ENCODE measurements around the gene DNAJC5. TPM values are rescaled to one million over a fixed set of nuclear protein-coding genes. Genes with fewer than 3 reads are reported as not detected.
A peak's percentile ranks its signal among the peaks of the same experiment; 100 is the strongest.

Gene DNAJC5
- total RNA-seq, 6 donors from 2014 or later = 44.6 to 66.0 (median 60.7) TPM

- TF ChIP-seq CTCF (IDR thresholded peaks at IDR 0.05) = no peak
- TF ChIP-seq EP300 (IDR thresholded peaks at IDR 0.05) = no peak
- no peak for TF ChIP-seq POLR2AphosphoS5 (IDR thresholded peaks at IDR 0.05)
- TF ChIP-seq POLR2A (IDR thresholded peaks at IDR 0.05) = no peak
- no peaks in the 10 kb centered on the region for H3K27me3 ChIP-seq
- H3K9me3 ChIP-seq = no peaks in the 10 kb centered on the region
- ATAC-seq (ENCODE audit: low FRiP score in 2 of 2) = no peak
- H3K4me3 ChIP-seq = no peak overlapping the region
- peaks cover 8 to 77% (median 58%) of the 10 kb centered on the region in 4 donors for H3K36me3 ChIP-seq
- peak overlapping the region in 2 of 4 donors; percentile 2 to 10 for H3K27ac ChIP-seq
- WGBS, 2 donors = 71 to 100% methylated on average over 4 to 33 of the region's 33 CpGs
- peak in 1 of 2 donors; percentile 83 for DNase-seq
- H3K4me1 ChIP-seq = peaks cover 15 to 29% (median 19%) of the 10 kb centered on the region in 4 donors
Observed at GRCh38 chr20:63939061-63939935, 44.4 kb downstream of the DNAJC5 start.

- ATAC-seq (ENCODE audit: low FRiP score in 2 of 2) (no peak), DNase-seq (no peak)
- Histone ChIP-seq H3K36me3 (peaks cover 8 to 77% (median 59%) of the 10 kb centered on the region in 4 donors), H3K27ac (no peak overlapping the region), H3K4me1 (peaks cover 15 to 29% (median 19%) of the 10 kb centered on the region in 4 donors), H3K27me3 (no peaks in the 10 kb centered on the region), H3K9me3 (no peaks in the 10 kb centered on the region), H3K4me3 (no peak overlapping the region)
- TF ChIP-seq POLR2A (IDR thresholded peaks at IDR 0.05) (no peak), EP300 (IDR thresholded peaks at IDR 0.05) (no peak), CTCF (IDR thresholded peaks at IDR 0.05) (no peak), POLR2AphosphoS5 (IDR thresholded peaks at IDR 0.05) (no peak)
- 93 to 95% methylated on average over 12 to 19 of the region's 23 CpGs for WGBS, 2 donors
Observed at GRCh38 chr20:63940071-63940471, 45.1 kb downstream of the DNAJC5 start.

- WGBS, 2 donors = 94% methylated on average over 27 to 56 of the region's 58 CpGs
Observed at GRCh38 chr20:63940472-63941266, 45.7 kb downstream of the DNAJC5 start.

More at GRCh38 chr20:63940472-63941266, 45.7 kb downstream of the DNAJC5 start:
- DNase-seq = peak in 1 of 2 donors; percentile 86
- H3K27me3 ChIP-seq = no peaks in the 10 kb centered on the region
- H3K4me3 ChIP-seq = no peak overlapping the region
- no peak for ATAC-seq (ENCODE audit: low FRiP score in 2 of 2)
- peaks cover 8 to 77% (median 60%) of the 10 kb centered on the region in 4 donors for H3K36me3 ChIP-seq
- TF ChIP-seq CTCF (IDR thresholded peaks at IDR 0.05) (no peak), POLR2AphosphoS5 (IDR thresholded peaks at IDR 0.05) (no peak)
- H3K9me3 ChIP-seq = no peaks in the 10 kb centered on the region
- peaks cover 15 to 29% (median 19%) of the 10 kb centered on the region in 4 donors for H3K4me1 ChIP-seq
- peak overlapping the region; percentile 82 to 91 (median 83) for H3K27ac ChIP-seq

Measured in upper lobe of left lung (tissue), 6 donors.